B cell (primary cell): ENCODE results near the gene JUND. TPM values are rescaled to one million over a fixed set of nuclear protein-coding genes. Genes with fewer than 3 reads are reported as not detected.
"Not testable (repeated sequence)": the region's sequence is repeated elsewhere in the genome, so short reads cannot be mapped to it uniquely, and the experiment has no call there.

Experiments
- ATAC-seq: fragments of 200-7000 bp; cut with Tn5 transposase; one replicate; pipeline ENCODE4 v1.10.0; 2021; ENCODE audit warnings: low read depth, mild to moderate bottlenecking, moderate number of reproducible peaks, moderate library complexity
- CTCF ChIA-PET: fragments of 350-600 bp; sonication (Branson Sonifier 250); formaldehyde crosslinking; loops from one replicate; lab custom pipeline; 2021; ENCODE audit warnings: antibody characterized with exemption, inconsistent platforms; lab: Charles Lee
- POLR2A ChIA-PET: fragments of 350-600 bp; sonication (Branson Sonifier 250); formaldehyde crosslinking; loops from one replicate; lab custom pipeline; 2021; ENCODE audit warnings: antibody characterized with exemption; lab: Charles Lee
- DNase-seq: peaks from one replicate; pipeline ENCODE4 v3.0.0; 2013
- H2AFZ ChIP-seq: 2 replicates; pipeline ENCODE4 v1.6.1; 2012; ENCODE audit warnings: mild to moderate bottlenecking, low read depth, low read length; ENCODE audit not compliant: insufficient read depth, poor library complexity, severe bottlenecking
- H3K27ac ChIP-seq, 2 donors: 1 replicate in 1 of 2; 2 replicates in 1 of 2; pipeline ENCODE4 v1.5.1; 2012 to 2013; ENCODE audit warnings: low read length in 2 of 2, mild to moderate bottlenecking in 2 of 2, moderate library complexity in 1 of 2
- H3K27me3 ChIP-seq, 4 experiments: fragments of 200-600 bp in 1 of 4; sonication (generic) in 1 of 4; replicated peaks in 1 of 4; 1 replicate in 2 of 4; 2 replicates in 2 of 4; pipeline versions ENCODE4 v1.6.1 to v1.7.0; 2013 to 2016; ENCODE audit warnings: low read length in 3 of 4, mild to moderate bottlenecking in 2 of 4, mixed read lengths in 1 of 4, moderate library complexity in 1 of 4; ENCODE audit not compliant: insufficient read depth in 4 of 4, control insufficient read depth in 3 of 4; ENCODE audit errors: control extremely low read depth in 1 of 4
- H3K36me3 ChIP-seq, 2 experiments: replicated peaks in 1 of 2; 1 replicate in 1 of 2; 2 replicates in 1 of 2; pipeline versions ENCODE4 v1.6.1 to v1.7.1; 2013; ENCODE audit warnings: low read length in 1 of 2; ENCODE audit not compliant: insufficient read depth in 2 of 2, control insufficient read depth in 1 of 2; ENCODE audit errors: control extremely low read depth in 1 of 2, extremely low read depth in 1 of 2
- H3K4me1 ChIP-seq, 2 donors: fragments of 200-600 bp in 1 of 2; sonication (generic) in 1 of 2; 1 replicate in 1 of 2; 2 replicates in 1 of 2; pipeline versions ENCODE4 v1.5.1 to v1.6.1; 2013 to 2017; ENCODE audit warnings: low read length in 2 of 2; ENCODE audit not compliant: control insufficient read depth in 2 of 2, insufficient read depth in 2 of 2
- H3K4me2 ChIP-seq: replicated peaks from 2 replicates; pipeline ENCODE3; 2012; ENCODE audit warnings: mild to moderate bottlenecking, low read depth, low read length; ENCODE audit not compliant: poor library complexity, severe bottlenecking
- H3K4me3 ChIP-seq, 5 experiments: fragments of 200-600 bp in 1 of 5; sonication (generic) in 1 of 5; 1 replicate in 3 of 5; 2 replicates in 2 of 5; pipeline versions ENCODE4 v1.5.1 to v1.7.0; 2011 to 2016; ENCODE audit warnings: low read length in 4 of 5, mild to moderate bottlenecking in 4 of 5, low read depth in 2 of 5, control low read depth in 1 of 5, moderate library complexity in 1 of 5; ENCODE audit not compliant: insufficient read depth in 1 of 5; ENCODE audit errors: control extremely low read depth in 1 of 5, extremely low read depth in 1 of 5
- H3K79me2 ChIP-seq: fragments of 200-600 bp; sonication (generic); one replicate; pipeline ENCODE4 v1.6.0; 2016; ENCODE audit warnings: low read length; ENCODE audit not compliant: control insufficient read depth, insufficient read depth
- H3K9ac ChIP-seq: fragments of 200-600 bp; sonication (generic); 2 replicates; pipeline ENCODE4 v1.6.1; 2017; ENCODE audit warnings: mild to moderate bottlenecking, low read length, moderate library complexity
- H3K9me3 ChIP-seq, 3 donors: one replicate each; pipeline versions ENCODE4 v1.6.1 to v1.7.1; 2013; ENCODE audit warnings: low read length in 2 of 3; ENCODE audit not compliant: control insufficient read depth in 2 of 3, insufficient read depth in 1 of 3; ENCODE audit errors: control extremely low read depth in 1 of 3
- H4K20me1 ChIP-seq: 2 replicates; pipeline ENCODE4 v1.6.0; 2012; ENCODE audit warnings: mild to moderate bottlenecking, low read length; ENCODE audit not compliant: insufficient read depth, control insufficient read depth, poor library complexity, severe bottlenecking
- H3K27ac Mint-ChIP-seq: one replicate; pipeline ENCODE4 v1.8.0; 2021; ENCODE audit warnings: mixed read lengths
- H3K27me3 Mint-ChIP-seq: one replicate; pipeline ENCODE4 v1.8.0; 2021; ENCODE audit warnings: mixed read lengths
- H3K4me1 Mint-ChIP-seq: one replicate; pipeline ENCODE4 v1.8.0; 2021; ENCODE audit warnings: mixed read lengths
- H3K4me3 Mint-ChIP-seq: one replicate; pipeline ENCODE4 v1.8.0; 2021; ENCODE audit warnings: mixed read lengths
- H3K9me3 Mint-ChIP-seq: one replicate; pipeline ENCODE4 v1.8.0; 2022; ENCODE audit warnings: mixed read lengths; ENCODE audit not compliant: insufficient read depth
- EZH2 ChIP-seq: IDR thresholded peaks from 2 replicates; pipeline ENCODE4 v1.6.1; 2012; ENCODE audit warnings: borderline replicate concordance, low read depth, mild to moderate bottlenecking, moderate library complexity, low read length; ENCODE audit not compliant: insufficient read depth, poor library complexity, severe bottlenecking
- WGBS: methylation state at CpG from one replicate; pipeline ENCODE4 v1.1.5; 2013; ENCODE audit warnings: missing lambda C conversion rate; ENCODE audit not compliant: insufficient coverage; 5-methylcytosine and 5-hydroxymethylcytosine counted together
- intact Hi-C: fragments of 100-400 bp; cut with micrococcal nuclease; formaldehyde crosslinking; loops from one replicate; pipeline ENCODE4 v1.10.0; 2022
- polyA plus RNA-seq: library from polyadenylated mRNA; depleted of rRNA; stranded (reverse); fragments of >200 nt; gene quantifications from 2 replicates; pipeline ENCODE4 v1.2.3, GENCODE V29; 2012
- total RNA-seq, 2 donors: library from RNA; stranded (reverse); fragments of 120-200 nt in 1 of 2; gene quantifications; 1 replicate in 1 of 2; 2 replicates in 1 of 2; pipeline versions ENCODE4 v1.2.3 to v1.2.4, GENCODE V29; 2013 to 2022
- TF ChIP-seq, protein P1 (sequence below): fragments of 200-600 bp; IDR thresholded peaks from one replicate; pipeline ENCODE4 v1.8.0; 2022; ENCODE audit warnings: antibody characterized with exemption, mild to moderate bottlenecking

JUND gene
- total and polyA plus RNA-seq, 2 donors (not counting 1 experiment from before 2014, with no cell fraction given): 628 to 5,593 TPM

DNA sequence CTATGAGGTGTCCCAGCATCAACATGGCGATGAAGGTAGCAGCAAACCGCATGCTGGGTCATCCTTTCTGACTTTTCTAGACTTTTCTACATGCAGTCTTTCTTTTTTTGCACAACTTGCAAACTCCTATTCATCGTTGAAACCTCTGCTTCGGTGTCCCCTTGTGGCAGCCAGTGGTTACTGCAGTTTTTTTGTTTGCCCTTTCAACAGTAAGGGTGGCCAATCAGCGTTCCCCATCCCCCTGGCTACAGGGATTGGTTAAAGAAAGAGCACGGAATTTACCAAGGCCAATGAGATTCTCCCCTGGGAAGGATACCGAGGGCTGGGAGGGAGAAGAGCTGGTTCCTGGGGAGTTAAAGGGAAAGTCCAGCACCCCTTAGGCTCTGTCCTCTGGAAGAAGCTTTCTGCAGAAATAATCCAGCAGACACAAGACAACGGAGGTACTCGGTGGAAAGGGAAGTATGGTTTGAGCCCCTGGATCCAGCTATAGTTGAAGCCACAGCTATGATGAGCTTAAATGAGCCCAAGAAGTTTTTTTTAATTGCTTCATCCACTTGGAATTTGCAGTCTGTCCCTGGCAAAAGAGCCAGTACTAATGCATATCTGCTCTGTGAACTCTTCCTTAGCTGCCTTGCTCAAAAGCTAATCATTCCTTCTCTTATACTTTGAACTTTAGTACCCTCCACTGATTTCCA, 47.1 kb upstream of the JUND start:
- H3K27me3 Mint-ChIP-seq: no peaks in the 10 kb centered on the region
- peaks cover 0 to 7% (median 0%) of the 10 kb centered on the region in 4 experiments for H3K27me3 ChIP-seq
- H3K4me2 ChIP-seq: peak overlapping the region; percentile 79
- TF ChIP-seq, protein P1, sequence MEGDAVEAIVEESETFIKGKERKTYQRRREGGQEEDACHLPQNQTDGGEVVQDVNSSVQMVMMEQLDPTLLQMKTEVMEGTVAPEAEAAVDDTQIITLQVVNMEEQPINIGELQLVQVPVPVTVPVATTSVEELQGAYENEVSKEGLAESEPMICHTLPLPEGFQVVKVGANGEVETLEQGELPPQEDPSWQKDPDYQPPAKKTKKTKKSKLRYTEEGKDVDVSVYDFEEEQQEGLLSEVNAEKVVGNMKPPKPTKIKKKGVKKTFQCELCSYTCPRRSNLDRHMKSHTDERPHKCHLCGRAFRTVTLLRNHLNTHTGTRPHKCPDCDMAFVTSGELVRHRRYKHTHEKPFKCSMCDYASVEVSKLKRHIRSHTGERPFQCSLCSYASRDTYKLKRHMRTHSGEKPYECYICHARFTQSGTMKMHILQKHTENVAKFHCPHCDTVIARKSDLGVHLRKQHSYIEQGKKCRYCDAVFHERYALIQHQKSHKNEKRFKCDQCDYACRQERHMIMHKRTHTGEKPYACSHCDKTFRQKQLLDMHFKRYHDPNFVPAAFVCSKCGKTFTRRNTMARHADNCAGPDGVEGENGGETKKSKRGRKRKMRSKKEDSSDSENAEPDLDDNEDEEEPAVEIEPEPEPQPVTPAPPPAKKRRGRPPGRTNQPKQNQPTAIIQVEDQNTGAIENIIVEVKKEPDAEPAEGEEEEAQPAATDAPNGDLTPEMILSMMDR: peak; percentile 87
- TF ChIP-seq EZH2: no peak
- H3K4me3 ChIP-seq: peak overlapping the region; percentile 16 to 62 (median 32)
- H3K36me3 ChIP-seq: no peaks in the 10 kb centered on the region
- H3K27ac Mint-ChIP-seq: no peak overlapping the region
- no peak overlapping the region for H3K27ac ChIP-seq
- ATAC-seq: peak; percentile 98
- H3K79me2 ChIP-seq: peaks cover 6% of the 10 kb centered on the region
- no peaks in the 10 kb centered on the region for H3K9me3 ChIP-seq
- H3K9me3 Mint-ChIP-seq: no peaks in the 10 kb centered on the region
- 0% methylated on average over 6 of the region's 9 CpGs for WGBS
- H3K9ac ChIP-seq: peak overlapping the region; percentile 45
- peak overlapping the region; percentile 57 for H3K4me3 Mint-ChIP-seq
- peaks cover 11 to 15% of the 10 kb centered on the region in 2 donors for H3K4me1 ChIP-seq
- ChIA-PET POLR2A (interaction anchor here (0.6 to 3.9 kb wide), 5 partner anchors 21 to 75 kb away, joined by 3 to 69 read pairs (median 5); partner anchors contain the start of gene JUND), CTCF (interaction anchor here (0.6 to 7.7 kb wide), 41 partner anchors 8 to 390 kb away, joined by 3 to 259 read pairs (median 5); partner anchors contain the start of genes JUND and SSBP4)
- H4K20me1 ChIP-seq: no peaks in the 10 kb centered on the region
- peak; percentile 92 for DNase-seq
- intact Hi-C loops: loop anchor here (1.0 kb wide), 6 partner anchors 21 to 124 kb away; partner anchors contain the start of gene RAB3A
- H2AFZ ChIP-seq: peak overlapping the region; percentile 69
- peaks cover 16% of the 10 kb centered on the region for H3K4me1 Mint-ChIP-seq

DNA sequence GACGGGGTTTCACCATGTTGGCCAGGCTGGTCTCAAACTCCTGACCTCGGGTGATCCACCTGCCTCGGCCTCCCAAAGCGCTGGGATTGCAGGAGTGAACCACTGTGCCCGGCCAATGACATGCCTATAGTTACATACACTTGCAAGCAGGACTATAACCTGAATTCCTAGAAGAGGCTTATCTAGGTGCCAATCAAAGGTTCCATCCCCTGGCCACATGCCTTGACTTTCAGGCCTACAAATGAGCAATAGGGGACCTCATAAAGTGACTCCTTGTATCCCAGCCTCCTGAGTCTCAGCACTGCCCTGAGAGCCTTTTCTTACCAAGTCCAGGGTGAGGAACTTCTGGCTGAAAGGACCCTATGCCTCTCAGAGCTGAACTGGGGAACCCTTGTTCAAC, 45.4 kb upstream of the JUND start:
- H4K20me1 ChIP-seq: no peaks in the 10 kb centered on the region
- Mint-ChIP-seq H3K27me3 (no peaks in the 10 kb centered on the region), H3K4me3 (no peak overlapping the region), H3K4me1 (peaks cover 29% of the 10 kb centered on the region), H3K27ac (no peak overlapping the region), H3K9me3 (no peaks in the 10 kb centered on the region)
- no peak overlapping the region for H3K4me3 ChIP-seq
- H3K9ac ChIP-seq: no peak overlapping the region
- no peak overlapping the region for H3K27ac ChIP-seq
- ATAC-seq (no peak), DNase-seq (no peak)
- POLR2A ChIA-PET: interaction anchor here (0.7 to 1.3 kb wide), 5 partner anchors 45 to 109 kb away, joined by 3 to 7 read pairs (median 5); partner anchors contain the start of gene JUND
- TF ChIP-seq, protein P1: no peak
- TF ChIP-seq EZH2: no peak
- no peak overlapping the region for H2AFZ ChIP-seq
- no peaks in the 10 kb centered on the region for H3K36me3 ChIP-seq
- peaks cover 16% of the 10 kb centered on the region for H3K79me2 ChIP-seq
- CTCF ChIA-PET: interaction anchor here (0.8 to 7.7 kb wide), 9 partner anchors 13 to 118 kb away, joined by 3 to 259 read pairs (median 9); partner anchors contain the start of gene JUND
- H3K27me3 ChIP-seq: peaks cover 0 to 3% (median 0%) of the 10 kb centered on the region in 4 experiments
- 93% methylated on average over 3 of the region's 5 CpGs for whole genome bisulfite sequencing
- peaks cover 20 to 28% of the 10 kb centered on the region in 2 donors for H3K4me1 ChIP-seq
- no peak overlapping the region for H3K4me2 ChIP-seq
- intact Hi-C loops: no loop called here
- H3K9me3 ChIP-seq: peaks cover 0 to 3% (median 0%) of the 10 kb centered on the region in 3 donors

DNA sequence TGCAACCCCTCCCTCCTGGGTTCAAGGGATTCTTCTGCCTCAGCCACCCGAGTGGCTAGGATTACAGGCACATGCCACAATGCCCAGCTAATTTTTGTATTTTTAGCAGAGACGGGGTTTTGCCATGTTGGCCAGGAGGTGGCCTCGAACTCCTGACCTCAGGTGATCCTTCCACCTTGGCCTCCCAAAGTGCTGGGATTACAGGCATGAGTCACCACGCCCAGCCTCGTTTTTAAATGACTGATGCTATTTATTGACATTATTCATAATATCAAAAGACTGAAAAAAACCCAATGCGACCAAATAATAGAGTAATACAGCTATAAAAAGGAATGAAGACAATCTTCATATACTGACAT, 42.9 kb upstream of the JUND start:
- peak overlapping the region in 1 of 2 donors; percentile 83 for H3K27ac ChIP-seq
- CTCF ChIA-PET: interaction anchor here (2.5 to 7.7 kb wide), 3 partner anchors 32 to 71 kb away, joined by 11 to 259 read pairs (median 62); partner anchors contain the start of gene JUND
- ATAC-seq, intact Hi-C loops, H3K9me3 ChIP-seq, H3K36me3 ChIP-seq, H3K4me3 ChIP-seq, H3K4me2 ChIP-seq, H3K4me3 Mint-ChIP-seq, H4K20me1 ChIP-seq, DNase-seq, H3K9me3 Mint-ChIP-seq, H2AFZ ChIP-seq, POLR2A ChIA-PET, H3K9ac ChIP-seq, H3K27me3 Mint-ChIP-seq, H3K27me3 ChIP-seq: not testable (repeated sequence)
- H3K4me1 ChIP-seq: peaks cover 24 to 42% of the 10 kb centered on the region in 2 donors
- peak overlapping the region; percentile 26 for H3K27ac Mint-ChIP-seq
- H3K4me1 Mint-ChIP-seq: peaks cover 46% of the 10 kb centered on the region
- WGBS: 100% methylated on average over 2 of the region's 6 CpGs
- peaks cover 40% of the 10 kb centered on the region for H3K79me2 ChIP-seq
